RWPE1 (cell line): ENCODE data around the gene SCRN3.

Experiments
- CTCF ChIA-PET: fragments of 350-600 bp; sonication (Branson Sonifier 250); formaldehyde crosslinking; extraction: SDS; loops from one replicate; lab custom pipeline; 2021; lab: Yijun Ruan, JAX
- POLR2A ChIA-PET: fragments of 400-600 bp; formaldehyde crosslinking; extraction: SDS; loops from one replicate; lab custom pipeline; 2020; ENCODE audit warnings: antibody characterized with exemption; ENCODE audit not compliant: low non-redundant PET; lab: Yijun Ruan, JAX
- DNase-seq: peaks from one replicate; pipeline ENCODE4 v3.0.0; 2012; ENCODE audit warnings: low spot score
- H3K27ac ChIP-seq: fragments of 450-650 bp; 2 replicates; pipeline ENCODE4 v1.5.1; 2017
- TF ChIP-seq, protein P1 (sequence below): fragments of 450-650 bp; conservative IDR thresholded peaks from 2 replicates; pipeline ENCODE4 v1.5.1; 2017; ENCODE audit warnings: low read depth, mild to moderate bottlenecking

The SCRN3 gene

DNA sequence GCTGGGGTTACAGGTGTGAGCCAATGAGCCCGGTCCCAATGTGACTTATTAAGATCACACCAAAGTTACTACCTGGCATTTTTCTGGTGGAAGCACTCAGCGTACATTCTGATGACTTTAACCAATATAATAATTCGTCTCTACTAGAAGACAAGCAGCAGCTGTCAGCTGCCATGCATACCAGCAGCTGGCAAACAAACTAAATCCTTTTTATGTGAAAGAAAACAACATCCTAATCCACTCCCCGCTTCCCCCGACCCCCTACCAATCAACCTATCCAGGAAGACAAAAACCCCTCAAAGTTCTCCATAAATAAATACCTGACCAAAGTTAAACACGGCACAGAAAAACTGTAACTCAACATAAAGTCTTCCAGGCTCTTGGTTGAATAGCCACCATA is 49.2 kb downstream of the SCRN3 start:
- no peak overlapping the region for H3K27ac ChIP-seq
- POLR2A ChIA-PET, result no interaction called here
- TF ChIP-seq, protein P1, sequence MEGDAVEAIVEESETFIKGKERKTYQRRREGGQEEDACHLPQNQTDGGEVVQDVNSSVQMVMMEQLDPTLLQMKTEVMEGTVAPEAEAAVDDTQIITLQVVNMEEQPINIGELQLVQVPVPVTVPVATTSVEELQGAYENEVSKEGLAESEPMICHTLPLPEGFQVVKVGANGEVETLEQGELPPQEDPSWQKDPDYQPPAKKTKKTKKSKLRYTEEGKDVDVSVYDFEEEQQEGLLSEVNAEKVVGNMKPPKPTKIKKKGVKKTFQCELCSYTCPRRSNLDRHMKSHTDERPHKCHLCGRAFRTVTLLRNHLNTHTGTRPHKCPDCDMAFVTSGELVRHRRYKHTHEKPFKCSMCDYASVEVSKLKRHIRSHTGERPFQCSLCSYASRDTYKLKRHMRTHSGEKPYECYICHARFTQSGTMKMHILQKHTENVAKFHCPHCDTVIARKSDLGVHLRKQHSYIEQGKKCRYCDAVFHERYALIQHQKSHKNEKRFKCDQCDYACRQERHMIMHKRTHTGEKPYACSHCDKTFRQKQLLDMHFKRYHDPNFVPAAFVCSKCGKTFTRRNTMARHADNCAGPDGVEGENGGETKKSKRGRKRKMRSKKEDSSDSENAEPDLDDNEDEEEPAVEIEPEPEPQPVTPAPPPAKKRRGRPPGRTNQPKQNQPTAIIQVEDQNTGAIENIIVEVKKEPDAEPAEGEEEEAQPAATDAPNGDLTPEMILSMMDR, result no peak
- CTCF ChIA-PET, result interaction anchor here (0.6 kb wide), 1 partner anchor 660 kb away, joined by 4 read pairs; no protein-coding TSS in a partner anchor
- DNase-seq, result no peak

GRCh38 chr2:174445248-174445647 is 49.7 kb downstream of the SCRN3 start:
- no peak for DNase-seq
- POLR2A ChIA-PET, result no interaction called here
- CTCF ChIA-PET, result no interaction called here
- H3K27ac ChIP-seq, result no peak overlapping the region
- TF ChIP-seq, protein P1, result no peak

GRCh38 chr2:174446531-174446930 is 51.0 kb downstream of the SCRN3 start:
- ChIA-PET CTCF (interaction anchor here (0.6 kb wide), 1 partner anchor 150 kb away, joined by 3 read pairs; no protein-coding TSS in a partner anchor), POLR2A (interaction anchor here (0.7 kb wide), 1 partner anchor 1018 kb away, joined by 6 read pairs; no protein-coding TSS in a partner anchor)
- H3K27ac ChIP-seq, result no peak overlapping the region
- TF ChIP-seq, protein P1, result no peak
- no peak for DNase-seq

DNA sequence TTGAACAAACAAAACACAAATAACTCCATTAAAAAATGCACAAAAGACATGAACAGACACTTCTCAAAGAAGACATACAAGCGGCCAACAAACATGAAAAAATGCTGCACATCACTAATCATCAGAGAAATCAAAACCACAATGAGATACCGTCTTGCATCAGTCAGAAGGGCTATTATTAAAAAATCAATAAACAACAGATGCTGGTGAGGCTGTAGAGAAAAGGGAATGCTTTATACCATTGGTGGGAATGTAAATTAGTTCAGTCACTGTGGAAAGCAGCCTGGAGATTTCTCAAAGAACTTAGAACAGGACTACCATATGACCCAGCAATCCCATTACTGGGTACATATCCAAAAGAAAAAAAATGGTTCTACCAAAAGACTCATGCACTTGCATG is 53.5 kb downstream of the SCRN3 start:
- POLR2A ChIA-PET, result no interaction called here
- TF ChIP-seq, protein P1, result no peak
- DNase-seq, result no peak
- no peak overlapping the region for H3K27ac ChIP-seq
- CTCF ChIA-PET, result no interaction called here

DNA sequence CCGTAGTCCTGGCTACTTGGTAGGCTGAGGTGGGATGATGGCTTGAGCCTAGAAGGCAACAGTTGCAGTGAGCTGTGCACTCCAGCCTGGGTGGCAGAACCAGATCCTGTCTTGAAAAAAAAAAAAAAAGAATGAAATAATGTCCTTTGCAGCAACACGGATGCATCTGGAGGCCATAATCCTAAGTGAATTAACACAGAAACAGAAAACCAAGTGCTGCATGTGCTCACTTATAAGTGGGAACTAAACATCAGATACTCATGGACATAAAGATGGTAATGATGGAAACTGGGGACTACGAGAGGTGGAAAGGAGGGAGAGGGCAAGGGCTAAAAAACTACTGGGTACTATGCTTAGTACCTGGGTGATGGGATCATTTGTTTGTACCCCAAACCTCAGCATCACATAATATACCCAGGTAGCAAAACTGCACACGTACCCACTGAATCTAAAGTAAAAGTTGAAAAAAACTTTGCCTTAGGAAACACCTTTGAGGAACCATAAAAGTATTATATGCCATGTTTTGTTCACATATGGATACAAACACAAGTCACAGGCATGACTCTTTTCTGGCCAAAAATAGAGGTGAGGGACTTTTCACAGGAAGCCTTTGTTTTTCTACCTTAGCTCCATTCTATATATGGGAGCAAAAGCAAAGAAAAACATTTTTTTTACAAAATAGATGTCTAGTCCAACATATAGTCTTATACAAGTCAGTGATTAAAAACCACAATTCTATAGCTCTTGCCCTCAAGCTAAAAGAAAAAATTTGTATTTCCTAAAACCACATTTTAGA is 54.7 kb downstream of the SCRN3 start:
- H3K27ac ChIP-seq, result no peak overlapping the region
- CTCF ChIA-PET, result interaction anchor here (0.5 to 0.6 kb wide), 2 partner anchors 299 to 1524 kb away, joined by 3 to 4 read pairs; no protein-coding TSS in a partner anchor
- no peak for DNase-seq
- POLR2A ChIA-PET, result no interaction called here
- TF ChIP-seq, protein P1, result no peak

DNA sequence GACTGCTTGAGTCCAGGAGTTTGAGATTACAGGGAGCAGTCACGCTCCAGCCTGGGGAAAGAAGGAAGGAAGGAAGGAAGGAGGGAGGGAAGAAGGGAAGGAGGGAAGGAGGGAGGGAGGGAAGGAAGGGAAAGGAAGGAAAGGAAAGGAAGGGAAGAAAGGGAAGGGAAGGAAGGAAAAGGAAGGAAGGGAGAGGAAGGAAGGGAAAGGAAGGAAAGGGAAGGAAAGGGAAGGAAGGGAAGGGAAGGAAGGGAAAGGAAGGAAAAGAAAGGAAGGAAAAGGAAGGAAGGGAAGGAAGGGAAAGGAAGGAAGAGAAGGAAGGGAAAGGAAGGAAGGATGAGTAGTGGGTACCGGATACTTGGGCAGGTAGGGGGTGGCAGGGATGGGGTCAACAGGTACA is 59.0 kb downstream of the SCRN3 start:
- CTCF ChIA-PET, result no interaction called here
- DNase-seq, result no peak
- POLR2A ChIA-PET, result no interaction called here
- TF ChIP-seq, protein P1, result no peak
- no peak overlapping the region for H3K27ac ChIP-seq
